ENCODE data around the gene HEXA.

DNA sequence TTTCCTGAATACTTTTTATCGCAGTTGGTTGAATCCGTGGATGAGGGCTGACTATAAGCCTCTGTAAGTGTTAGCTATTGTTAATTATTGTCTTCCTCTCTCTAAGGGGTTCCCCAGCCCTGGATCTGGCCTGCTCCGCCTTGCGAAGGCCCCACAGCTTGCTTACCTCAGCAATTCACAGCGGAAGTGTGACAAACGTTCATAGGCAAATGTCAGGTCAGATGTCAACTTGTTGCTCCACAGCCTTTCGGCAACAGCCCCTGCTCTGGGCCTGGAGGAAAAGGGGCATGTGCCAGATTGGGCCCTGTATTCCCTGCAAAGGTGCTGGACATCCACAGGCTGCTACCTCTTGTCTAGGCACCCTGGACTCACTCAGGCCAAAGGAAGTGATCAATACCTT lies 30.5 kb downstream of the HEXA start:
- TF ChIP-seq FOS (IDR thresholded peaks at IDR 0.05; ENCODE audit: extremely low read depth, insufficient read length) (no peak), MYNN (IDR thresholded peaks at IDR 0.05) (no peak), MYNN (CRISPR knock-in tag; IDR thresholded peaks at IDR 0.05) (no peak), ZFP30 (CRISPR knock-in tag; IDR thresholded peaks at IDR 0.05; ENCODE audit: borderline replicate concordance) (no peak), ZNF12 (CRISPR knock-in tag; IDR thresholded peaks at IDR 0.05) (no peak), NR3C1 (CRISPR knock-in tag; IDR thresholded peaks at IDR 0.05) (no peak), FOXK1 (CRISPR knock-in tag; IDR thresholded peaks at IDR 0.05; ENCODE audit: borderline replicate concordance) (no peak), SMARCA4 (IDR thresholded peaks at IDR 0.05) (no peak), TCF7L2 (IDR thresholded peaks at IDR 0.05; ENCODE audit: low read depth, low read length) (no peak), MXI1 (IDR thresholded peaks at IDR 0.05; ENCODE audit: low read depth, low read length) (no peak)
- TF ChIP-seq, protein P1, sequence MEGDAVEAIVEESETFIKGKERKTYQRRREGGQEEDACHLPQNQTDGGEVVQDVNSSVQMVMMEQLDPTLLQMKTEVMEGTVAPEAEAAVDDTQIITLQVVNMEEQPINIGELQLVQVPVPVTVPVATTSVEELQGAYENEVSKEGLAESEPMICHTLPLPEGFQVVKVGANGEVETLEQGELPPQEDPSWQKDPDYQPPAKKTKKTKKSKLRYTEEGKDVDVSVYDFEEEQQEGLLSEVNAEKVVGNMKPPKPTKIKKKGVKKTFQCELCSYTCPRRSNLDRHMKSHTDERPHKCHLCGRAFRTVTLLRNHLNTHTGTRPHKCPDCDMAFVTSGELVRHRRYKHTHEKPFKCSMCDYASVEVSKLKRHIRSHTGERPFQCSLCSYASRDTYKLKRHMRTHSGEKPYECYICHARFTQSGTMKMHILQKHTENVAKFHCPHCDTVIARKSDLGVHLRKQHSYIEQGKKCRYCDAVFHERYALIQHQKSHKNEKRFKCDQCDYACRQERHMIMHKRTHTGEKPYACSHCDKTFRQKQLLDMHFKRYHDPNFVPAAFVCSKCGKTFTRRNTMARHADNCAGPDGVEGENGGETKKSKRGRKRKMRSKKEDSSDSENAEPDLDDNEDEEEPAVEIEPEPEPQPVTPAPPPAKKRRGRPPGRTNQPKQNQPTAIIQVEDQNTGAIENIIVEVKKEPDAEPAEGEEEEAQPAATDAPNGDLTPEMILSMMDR (IDR thresholded peaks at IDR 0.05 in 2 of 3, conservative IDR thresholded peaks at IDR 0.05 in 1 of 3; ENCODE audit: insufficient read depth in 2 of 3, low read depth in 1 of 3, low read length in 3 of 3), result no peak
